RKO (cell line): ENCODE results near the gene CAPN13.

Experiments
- DNase-seq: peaks from one replicate; pipeline ENCODE4 v3.0.0-alpha.2; 2016; ENCODE audit warnings: low spot score

CAPN13 gene

DNA sequence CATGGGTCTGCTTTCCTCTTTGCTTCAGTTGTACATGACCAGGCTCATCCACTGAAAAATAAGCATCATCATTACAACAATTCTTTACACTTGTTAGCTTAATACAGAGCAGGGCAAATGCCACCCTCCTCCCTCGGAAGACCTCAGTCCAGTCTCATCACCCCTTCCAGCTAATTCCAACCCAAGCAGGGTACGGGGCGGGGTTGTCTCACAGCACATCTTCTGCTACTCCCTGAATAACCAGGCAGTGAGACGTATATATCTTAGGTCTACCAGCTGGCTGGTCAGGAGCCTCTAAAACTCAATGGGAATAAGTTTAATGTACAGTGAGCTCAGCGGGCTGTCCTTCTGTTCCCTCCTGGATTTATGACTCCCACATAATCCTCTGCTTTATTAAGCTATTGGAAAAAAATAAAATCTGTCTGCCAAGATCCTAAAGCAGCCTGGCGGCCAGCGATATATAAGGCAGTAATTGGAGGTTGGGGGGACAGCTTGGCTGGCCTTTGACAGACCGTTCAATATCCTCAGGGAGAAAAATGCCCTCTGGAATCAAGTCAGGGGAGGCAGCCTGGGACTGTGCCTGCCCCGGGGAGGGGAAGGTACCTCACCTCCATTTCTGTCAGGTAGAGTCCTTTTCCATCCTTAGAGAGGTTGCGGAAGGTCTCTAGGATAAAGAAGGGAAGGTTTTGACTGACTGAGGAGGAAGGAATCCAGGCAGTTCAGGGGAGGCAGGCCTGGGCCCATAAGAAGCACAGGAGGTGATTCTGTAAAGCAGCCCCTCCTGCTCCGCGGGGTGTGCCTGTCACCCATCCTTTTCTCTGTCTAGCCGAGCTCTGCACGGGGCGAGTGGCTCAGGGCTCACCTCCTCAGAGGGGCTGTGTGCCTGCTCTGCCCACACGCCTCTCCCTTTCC, 76.3 kb downstream of the CAPN13 start:
- no peak for DNase-seq

DNA sequence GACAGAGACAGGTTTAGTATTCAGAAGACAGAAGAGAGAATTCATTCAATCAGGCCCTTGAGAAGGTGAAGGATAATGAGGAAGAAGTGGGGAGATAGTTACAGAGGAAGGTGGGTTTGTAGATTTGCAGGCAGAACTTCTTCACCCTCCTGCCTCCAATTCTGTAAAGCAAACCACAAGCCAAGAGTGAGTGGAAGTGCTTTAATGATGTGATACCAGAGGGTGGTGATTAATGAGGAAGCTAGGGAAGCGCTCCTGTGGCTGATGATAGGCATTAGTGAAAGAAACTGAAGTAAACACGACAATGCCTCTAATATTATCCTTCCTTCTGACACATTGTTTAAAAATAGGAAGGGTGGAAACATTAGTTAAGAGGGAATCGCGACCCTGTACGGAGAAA, 78.2 kb downstream of the CAPN13 start:
- DNase-seq = no peak

DNA sequence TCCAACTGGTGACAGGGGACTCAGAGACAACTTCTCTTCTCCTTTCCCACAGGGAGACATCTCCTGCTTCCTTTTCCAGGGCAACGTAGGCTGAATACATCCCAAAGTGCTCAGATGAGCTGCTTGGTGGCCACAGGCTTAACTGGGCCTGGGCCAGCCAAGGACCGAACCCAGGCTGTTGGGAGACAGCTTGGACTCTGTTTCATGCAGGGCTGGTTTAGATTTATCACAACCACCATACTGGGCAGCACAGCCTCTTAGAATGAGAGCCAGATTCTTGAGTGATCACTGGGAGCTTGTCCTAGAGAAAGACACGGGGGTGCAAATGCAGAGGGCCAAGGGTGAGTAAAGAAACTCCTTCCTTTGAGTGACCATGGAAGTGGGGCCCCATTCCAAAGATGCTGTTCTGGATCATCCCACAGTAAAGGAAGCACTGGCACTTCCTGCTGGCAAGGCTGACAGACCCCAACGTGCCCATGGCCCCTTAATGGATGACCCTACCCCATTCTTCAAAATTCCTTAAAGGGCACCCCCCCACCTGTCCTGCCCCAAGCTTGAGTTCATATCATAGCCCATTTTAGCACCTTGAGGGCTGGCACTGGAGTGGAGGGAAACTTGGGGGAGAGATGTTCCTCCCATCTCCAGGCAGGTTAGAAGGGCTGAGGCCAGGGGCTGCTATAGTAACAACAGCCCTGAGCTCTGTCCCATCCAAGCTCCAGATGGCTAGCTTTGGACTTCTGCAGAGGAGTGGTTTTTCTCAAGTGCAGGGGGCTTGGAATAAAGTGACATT, 84.1 kb downstream of the CAPN13 start:
- no peak for DNase-seq

DNA sequence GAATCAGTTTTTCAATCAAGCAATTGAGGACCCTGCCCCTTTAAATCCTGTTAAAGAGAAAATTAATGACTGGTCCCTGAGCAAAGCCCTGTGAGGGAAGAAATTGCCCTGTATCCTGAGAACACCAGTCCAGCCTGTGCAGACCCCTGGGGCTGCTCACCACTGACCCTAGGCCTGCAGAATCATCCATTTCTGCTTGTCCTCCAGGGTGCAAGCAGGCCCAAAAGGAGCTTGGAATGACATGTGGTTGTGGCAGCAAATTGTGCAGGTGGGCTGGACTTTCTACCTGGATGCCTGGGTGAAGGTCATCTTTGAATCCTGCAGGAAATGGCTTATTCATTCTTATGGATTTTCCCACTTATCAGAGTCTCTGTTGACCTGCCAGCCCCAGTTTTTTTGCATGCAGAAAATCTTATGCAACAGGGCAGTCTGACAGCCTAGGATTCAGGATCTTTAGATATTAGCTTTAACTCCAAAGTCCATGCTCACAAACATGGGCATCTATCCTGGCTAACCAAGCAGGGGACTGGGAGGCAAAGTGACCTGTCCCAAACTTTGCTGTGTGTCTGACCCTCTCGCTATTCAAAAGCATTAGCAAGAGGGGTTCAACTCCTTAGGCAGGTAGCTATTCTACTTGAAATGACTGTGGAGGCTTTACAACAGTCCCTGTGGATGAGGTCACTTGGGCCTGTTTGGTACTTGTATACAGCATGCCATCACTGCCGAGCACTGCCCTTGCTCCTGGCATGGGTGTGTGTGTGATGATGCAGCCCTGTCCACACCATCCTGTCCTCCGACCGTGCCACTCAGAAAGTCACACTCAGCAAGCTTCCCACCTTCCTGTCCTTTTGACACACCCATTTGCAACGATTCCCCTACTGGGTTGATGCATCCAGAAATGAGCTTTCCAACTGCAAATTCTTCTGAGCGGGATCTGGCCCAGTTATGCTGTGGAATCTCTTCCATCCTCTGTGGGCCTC, 85.3 kb downstream of the CAPN13 start:
- DNase-seq = no peak

DNA sequence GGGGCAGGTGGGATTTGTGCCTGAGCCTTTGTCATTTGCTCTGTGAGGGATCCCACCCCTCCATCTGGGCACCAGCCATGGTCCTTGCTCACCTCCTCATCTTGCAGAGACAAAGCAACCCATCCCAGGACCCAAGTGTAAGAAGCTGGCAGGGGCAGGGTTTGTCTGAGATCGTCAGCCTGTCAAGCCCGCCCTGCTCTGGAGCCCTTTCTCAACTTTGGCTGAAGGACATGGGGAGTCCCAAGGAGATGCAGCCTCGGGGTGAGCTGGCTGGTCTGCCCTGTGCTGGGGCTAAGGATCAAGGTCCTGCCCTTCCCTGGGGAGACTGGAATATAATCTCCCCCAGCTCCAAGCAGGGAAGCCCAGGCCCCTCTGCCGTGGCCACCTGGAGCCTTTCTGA, 86.0 kb downstream of the CAPN13 start:
- no peak for DNase-seq

DNA sequence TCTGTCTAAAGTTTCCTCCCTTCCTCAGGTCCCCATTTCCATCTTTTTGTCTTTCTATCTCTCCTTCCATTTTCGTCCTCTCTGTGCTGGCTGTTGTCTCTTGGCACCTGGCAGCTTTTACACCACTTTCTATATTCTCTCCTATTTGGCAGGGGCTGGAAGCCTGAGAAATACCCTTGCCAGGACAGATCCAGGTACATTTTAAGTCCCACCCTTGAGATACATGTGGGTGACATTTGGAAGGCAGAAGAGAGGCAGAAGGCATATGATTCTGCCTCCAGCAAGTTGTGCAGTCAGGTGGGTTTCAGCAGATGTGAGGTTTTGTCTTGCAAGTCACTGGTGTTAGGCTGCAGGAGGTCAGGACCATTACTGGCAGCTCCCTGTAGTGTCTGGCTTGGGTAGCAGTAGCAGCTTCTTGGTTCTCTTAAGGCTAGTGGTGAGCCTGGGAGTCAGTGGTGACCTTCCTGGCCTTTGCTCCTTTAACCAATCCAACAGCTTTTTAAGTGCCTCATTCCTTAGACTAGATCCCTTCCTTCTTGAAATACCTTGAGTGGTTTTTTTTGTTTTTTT, 90.1 kb downstream of the CAPN13 start:
- DNase-seq = no peak

DNA sequence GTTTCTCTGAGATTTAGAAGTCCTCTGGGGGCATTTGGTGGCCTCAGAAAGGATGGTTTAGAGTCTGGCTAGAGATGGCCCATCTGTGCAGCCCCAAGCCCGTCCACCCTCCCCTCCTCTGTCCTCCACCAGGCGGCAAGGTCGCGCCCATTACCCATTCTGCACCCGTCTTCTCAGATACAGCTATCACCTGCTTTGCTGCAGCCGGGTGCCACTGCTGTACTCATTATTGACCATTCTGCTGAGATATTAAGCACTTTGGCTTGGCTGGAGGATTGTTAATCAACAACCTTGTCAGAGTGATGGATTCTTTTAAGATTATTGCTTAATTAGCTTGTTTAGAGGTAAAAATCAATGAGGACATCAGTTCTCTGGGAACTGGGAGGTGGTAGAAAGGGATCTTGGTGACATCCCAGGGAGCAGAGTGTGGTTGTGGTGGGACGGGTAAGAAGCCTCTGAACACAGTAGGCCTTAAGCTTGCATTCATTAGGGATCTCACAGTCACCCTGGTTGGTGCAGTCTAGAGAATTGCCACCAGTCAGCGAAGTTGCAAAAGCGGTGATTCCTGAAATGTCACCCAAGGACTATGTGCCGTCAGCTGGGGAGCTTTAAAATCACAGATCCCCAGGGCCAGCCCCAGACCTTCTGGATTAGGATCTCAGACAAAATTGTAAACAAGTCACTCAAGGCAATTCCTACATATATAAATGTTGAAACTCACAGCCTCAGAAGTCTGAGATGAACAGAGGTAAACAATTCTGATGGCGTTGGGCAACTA, 90.9 kb downstream of the CAPN13 start:
- DNase-seq = no peak

DNA sequence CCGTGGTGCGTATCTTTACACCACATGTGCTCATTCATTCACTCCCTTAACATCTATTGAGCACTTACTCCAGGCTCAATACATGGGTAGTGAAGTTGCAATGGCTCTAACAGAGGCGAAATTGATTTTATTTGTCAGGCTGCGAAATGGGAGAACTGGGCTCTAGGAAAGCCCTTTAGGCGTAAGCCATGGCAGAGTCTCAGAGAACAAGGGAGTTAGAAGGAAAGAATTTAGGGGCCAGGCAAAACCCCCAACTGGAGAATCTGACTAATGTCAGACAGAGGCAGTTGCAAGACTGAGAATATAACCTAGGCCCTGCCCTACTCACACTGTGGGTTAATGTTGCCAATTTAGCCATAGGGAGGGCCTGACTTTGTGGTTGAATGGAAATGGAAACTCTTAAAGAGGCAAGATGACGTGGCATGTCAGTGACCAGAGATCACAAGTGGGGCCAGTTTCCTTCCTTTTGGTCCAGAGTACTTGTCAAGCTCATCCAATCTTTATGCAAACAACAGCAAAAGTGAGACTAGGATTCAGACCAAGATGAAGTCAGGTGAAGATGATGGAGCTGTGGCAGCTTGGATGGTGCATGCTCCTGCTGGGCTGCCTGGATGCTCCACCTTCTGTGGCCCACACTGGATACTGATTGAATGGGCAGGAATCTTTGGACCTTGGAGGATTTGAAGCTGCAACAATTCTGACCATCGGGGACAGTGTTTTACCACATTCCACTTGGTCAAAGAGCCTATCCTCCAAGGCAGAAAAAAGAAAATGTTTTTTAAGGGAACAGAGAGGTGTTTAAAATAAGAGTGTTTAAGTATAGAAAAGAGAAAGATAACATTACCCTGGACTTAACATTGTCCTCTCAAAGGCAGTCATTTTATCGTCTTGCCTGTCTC, 92.2 kb downstream of the CAPN13 start:
- DNase-seq = no peak

DNA sequence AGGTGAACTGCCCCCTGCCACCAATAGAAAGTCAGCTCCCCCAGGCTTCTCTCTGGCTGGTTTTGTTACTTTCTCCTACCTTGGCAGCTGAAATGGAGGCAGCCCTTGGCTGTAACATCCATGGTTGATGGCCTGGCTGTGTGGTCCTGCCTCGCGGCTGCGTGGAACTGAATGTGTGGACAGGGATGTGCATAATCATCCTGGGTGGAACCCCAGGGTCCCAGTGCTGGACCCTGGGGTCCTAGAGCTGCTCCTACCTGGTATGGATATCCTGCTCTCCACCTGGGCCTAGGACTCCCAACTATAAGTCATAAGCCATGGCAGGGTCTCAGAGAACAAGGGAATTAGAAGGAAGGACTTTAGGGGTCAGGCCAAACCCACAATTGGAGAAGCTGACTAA, 93.5 kb downstream of the CAPN13 start:
- no peak for DNase-seq

DNA sequence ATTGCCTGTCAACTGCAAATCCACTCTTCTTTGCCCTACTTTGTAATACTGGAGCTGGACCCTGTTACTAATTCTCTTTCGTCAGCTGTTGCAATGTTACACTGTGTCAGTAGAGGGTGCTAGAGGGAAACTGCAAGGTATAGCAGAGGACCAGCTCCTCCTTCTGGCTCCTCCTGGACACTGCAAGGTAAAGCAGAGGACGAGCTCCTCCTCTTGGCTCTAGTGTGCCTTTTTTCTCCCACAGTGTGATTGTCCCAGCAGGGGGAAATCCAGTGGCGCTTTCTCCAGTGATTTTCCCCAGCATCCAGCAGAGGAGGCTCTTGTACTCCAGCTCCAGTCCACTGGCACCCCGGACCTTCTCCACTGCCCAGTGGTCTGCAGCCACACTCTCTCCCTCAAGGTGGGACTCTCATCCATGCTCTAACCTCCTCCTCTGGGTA, 95.6 kb downstream of the CAPN13 start:
- DNase-seq = peak; percentile 91

DNA sequence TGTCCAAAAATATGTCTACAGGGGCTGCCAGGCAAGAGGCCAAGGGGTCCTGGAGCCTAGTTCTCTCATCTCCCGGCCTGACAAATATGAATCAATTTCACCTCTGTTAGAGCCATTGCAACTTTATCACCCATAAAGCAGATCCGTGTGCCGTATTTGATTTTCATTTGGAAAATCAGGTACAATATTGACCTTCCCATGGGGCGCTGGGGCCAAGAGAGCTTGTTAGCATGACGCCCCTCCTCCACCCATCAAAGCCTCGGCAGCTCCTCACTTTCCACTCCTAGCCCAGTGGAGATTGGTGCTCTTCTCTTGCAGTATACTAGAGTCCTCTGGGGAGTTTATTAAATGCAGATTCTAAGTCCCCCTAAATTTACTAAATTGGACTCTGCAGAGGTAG, 96.8 kb downstream of the CAPN13 start:
- DNase-seq = no peak

DNA sequence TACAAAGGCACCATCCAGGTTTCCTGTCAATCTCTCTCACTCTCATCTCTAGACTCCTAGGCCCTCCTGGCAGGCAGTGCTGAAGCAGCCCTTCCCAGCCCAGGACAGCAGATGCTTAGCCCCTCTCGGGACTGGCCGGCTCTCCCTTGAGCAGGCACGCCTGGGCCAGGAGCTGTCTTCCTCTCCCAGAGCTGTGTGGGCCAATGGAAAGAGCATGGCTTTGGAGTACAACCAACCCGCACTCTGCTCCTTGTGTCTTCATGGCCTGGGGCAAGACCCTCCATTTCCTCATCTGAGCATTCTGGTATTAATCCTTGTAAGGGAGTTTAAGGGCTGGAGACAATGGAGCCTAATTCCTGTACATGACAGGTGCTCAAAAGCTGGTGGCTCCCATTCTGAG, 97.2 kb downstream of the CAPN13 start:
- DNase-seq = no peak

DNA sequence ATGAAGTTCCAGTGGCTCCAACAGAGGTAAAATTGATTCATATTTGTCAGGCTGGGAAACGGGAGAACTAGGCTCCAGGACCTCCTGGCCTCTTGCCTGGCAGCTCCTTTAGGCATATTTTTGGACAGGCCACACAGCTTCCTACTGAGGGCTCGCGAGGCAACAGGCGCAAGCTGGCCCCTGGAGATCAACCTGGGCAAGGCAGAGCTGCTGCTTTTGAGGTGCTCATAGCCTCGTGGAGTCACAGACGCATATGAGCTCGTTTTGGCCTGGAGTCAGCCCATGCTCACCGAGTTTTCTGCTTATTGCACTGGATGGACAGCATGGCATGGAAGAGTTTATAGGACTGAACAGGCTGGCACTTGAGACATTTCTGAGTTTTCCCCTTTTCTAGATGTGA, 97.7 kb downstream of the CAPN13 start:
- DNase-seq = no peak

DNA sequence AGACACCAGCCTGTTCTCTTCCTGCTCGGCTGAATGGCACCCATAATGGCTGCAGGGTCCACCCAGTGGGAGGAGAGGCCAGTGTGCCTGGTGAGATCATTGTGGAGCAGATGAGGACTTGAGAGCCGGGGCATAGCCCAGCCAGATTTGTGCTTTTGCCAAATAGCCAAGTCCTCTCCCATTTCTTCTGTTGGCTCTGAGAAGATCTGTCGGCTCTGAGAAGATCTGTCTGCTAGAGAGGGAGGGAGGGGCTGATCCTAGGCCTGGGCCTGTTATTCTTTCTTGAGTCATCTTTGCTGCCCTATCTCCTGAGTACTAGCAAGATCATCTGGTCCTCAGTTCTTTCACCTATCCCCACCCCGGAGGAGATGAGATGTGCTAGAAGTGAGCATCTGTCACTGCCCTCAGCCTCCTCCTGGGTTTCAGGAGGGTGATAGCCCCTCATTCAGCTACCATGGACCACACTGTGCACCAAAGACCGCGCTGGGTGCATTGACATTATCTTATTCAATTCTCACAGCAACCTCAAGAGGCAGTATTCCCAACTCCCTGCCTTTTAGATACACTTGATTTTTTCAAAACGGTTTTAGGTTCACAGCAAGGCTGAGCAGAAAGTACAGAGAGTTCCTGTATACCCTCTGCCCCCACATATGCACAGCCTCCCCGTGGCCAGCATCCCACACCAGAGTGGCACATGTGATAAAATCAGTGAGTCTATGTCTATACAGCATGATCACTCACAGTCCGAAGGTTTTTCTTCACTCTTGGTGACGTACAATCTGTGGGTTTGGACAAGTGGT, 98.6 kb downstream of the CAPN13 start:
- DNase-seq = no peak

DNA sequence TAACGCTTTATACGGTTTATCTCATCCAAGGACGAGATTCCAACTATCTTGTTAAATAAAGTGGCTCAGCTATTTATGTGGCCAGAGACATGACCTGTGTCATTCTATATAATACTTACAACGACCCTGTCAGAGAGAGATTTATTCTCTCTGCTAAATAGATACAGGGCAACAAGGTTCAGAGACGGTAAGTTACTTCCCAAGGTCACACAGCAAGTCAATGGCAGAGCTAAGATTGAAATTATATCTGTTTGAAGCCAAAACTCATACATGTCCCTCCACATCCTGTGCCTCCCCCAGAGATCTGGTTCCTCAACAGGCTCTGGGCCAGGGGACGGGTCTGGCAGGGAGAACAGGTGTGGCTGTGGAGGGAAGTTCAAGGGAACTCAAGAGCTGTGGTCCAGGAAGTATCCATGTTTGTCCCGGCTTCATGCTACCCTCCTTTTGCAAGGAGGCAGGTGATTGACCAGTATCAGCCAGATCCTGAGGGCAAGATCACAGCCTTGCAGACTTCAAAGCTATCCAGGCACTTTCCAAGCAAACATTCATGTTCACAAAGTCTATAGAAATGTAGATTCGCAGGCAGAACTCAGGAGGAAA, 99.8 kb downstream of the CAPN13 start:
- no peak for DNase-seq

DNA sequence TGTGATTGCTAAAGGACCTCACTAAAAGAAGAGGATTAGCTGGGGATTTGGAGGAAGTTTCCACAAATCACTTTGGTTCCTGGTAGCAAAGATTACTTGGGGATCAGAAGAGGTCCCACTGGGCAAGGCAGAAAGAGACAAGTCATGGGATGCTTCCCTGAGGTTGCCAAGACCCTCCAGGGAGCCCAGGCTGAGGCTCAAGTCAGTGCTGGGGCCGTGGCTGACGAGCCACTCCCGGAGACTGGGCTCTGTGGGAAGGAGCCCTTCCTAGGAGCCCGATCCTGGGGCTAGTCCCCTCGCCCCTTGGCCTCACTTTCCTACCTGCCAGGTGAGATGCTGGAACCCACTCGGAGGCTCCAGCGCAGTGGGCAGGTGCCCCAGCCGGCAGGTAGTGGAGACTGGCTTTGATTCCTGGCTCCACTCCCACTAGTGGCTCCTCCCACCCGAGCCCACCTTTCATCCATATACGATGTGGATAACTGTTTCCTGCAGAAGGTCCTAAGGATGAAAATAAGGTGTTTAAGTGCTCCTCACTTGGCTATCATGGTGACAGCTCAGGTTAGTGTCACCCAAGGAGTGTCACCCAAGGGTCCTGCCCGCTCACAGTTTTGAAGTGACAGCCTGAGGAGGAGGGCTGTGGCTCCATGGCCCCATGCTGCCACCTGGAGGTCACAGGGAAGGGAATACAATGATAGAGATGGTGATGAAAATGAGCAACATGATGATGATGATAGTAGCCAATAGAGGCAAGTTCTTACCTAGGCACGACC, 100.5 kb downstream of the CAPN13 start:
- peak; percentile 68 for DNase-seq

DNA sequence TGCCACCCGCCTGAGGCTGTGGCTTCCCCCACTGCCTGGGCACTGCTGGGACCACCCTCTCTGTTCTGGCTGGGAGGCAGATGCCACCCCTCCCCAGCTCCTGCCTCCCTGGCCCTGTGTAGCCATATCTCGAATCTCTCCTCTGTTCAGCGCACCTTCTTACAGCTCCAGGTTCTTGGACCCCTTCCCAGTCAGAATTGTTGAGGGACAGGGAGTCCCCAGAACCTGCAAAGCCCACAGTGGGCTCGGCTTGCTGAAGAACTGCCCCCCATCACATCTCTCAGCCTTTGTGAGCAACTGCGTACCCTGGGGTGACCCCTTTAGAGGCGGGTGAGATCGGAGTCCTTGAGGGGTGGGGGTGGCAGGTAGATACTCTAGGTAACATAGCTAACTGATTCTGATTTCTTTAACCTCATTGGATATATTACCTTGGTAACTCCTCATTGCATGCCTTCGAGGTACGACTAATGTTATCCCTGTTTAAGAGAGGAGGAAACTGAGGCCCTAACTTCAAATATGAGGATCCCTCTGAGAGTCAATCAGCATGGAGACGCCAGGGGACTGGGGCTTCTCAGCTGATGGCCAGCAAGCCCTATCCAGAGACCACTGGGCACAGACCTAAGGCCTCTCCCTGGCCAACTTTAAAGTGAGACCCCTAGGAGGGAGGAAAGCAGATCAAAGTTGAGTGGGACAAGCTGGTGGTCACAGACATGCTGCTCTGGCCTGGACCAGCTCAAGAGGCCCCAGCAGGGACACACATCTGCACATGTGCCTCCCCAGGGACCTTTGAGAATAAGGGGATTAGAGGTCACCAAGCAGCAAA, 101.3 kb downstream of the CAPN13 start:
- no peak for DNase-seq
